GM12801 (cell line): ENCODE data around the gene SLC1A1.

Experiments
- CTCF ChIP-seq: IDR thresholded peaks from one replicate; pipeline ENCODE4 v1.5.1; 2011; ENCODE audit warnings: control low read depth; ENCODE audit not compliant: insufficient read length; ENCODE audit errors: extremely low read depth

The SLC1A1 gene

GRCh38 chr9:4588721-4589120 is 98.5 kb downstream of the SLC1A1 start:
- TF ChIP-seq CTCF, result no peak

- TF ChIP-seq CTCF, result no peak
Observed at GRCh38 chr9:4590430-4591122, 100.3 kb downstream of the SLC1A1 start.

- TF ChIP-seq CTCF, result no peak
Observed at GRCh38 chr9:4591123-4591500, 100.8 kb downstream of the SLC1A1 start.

DNA sequence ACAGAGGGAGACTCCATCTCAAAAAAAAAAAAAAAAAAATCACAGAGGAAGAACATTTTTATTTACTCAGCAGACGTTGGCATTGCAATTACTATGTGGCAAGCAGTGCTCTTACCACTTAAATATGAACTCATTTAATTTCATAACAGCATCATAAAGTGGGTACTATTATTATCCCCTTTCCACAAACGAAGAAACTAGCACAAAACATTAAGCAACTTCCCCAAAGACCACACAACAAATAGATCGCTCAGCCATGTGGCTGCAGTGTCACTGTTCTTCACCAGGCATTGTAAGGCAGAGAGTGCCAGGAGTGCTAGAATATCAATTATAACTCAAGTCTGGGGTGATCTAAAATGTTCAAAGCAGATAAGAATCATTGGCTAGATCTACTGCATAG is 102.0 kb downstream of the SLC1A1 start:
- TF ChIP-seq CTCF, result no peak

DNA sequence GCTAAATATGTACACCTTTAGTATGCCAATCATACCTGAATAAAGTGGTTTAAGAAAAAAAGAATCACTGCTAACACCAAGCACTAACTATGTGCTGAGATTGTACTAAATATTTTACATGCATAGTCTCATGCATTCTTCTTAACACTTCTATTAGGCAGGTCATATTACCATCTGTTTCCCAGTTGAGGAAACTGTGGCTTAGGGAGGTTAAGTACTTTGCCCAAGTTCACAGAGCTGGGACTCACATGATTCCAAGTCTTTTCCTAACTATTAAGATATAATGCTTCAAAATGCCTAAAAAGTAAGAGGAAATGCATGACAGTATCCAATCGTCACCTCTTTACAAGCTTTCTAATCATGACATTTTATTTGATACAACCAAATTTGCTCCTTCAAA is 102.6 kb downstream of the SLC1A1 start:
- no peak for TF ChIP-seq CTCF

DNA sequence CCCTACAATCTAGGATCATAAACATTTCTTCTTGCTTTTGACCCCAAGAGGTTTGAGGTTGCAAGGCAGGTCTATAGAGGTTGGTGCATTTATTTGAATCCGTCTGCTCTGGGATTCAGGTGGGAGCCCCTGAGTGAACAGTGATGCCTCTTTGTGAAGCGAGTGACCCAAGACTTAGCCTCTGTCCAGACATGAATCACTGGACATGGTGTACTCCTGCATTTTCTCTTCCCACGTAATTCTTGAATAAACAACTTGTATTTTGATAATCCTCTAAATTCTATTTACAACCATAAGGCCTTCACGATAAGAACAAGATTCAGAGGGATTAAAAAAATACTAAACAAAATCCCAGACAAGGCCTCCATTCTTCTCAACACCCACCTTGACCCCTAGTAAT is 104.3 kb downstream of the SLC1A1 start:
- no peak for TF ChIP-seq CTCF

DNA sequence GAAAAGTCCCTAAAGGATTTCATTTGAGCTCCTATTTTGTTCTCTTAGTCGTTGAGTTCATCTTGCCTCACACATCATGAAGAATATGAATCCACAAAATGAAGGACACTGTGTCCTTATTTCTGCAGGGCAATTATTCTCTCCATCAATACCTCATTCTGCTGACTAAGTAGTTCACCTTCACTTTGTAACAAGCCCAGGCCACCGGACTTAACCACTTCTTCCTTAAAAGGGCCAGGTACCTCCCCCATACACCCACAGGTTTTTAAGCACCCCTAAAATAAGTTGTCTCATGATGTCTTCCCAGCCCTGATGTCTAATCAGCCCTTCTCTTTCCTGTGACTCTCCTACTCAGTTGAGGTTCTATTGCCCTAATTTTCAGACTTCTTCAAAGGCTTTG is 104.7 kb downstream of the SLC1A1 start:
- TF ChIP-seq CTCF, result no peak
